Activated CD8-positive, alpha-beta T cell treated with anti-CD3 and anti-CD28 coated beads for 36 hours (primary cell): ENCODE results near the gene MKKS. TPM values are rescaled to one million over a fixed set of nuclear protein-coding genes. Genes with fewer than 3 reads are reported as not detected.

Source experiments
- ATAC-seq: fragments of 200-7000 bp; cut with Tn5 transposase; one replicate; pipeline ENCODE4 v1.10.0; 2021; ENCODE audit warnings: mild to moderate bottlenecking, moderate library complexity
- CTCF ChIA-PET: fragments of 350-600 bp; sonication (Branson Sonifier 250); formaldehyde crosslinking; loops from one replicate; lab custom pipeline; 2021; ENCODE audit warnings: antibody characterized with exemption; lab: Charles Lee
- POLR2A ChIA-PET: fragments of 350-600 bp; sonication (Branson Sonifier 250); formaldehyde crosslinking; loops from one replicate; lab custom pipeline; 2021; ENCODE audit warnings: antibody characterized with exemption; lab: Charles Lee
- DNase-seq: peaks from one replicate; pipeline ENCODE4 v3.0.0-alpha.2; 2020
- H3K27ac Mint-ChIP-seq: one replicate; pipeline ENCODE4 v1.8.0; 2021; ENCODE audit warnings: mild to moderate bottlenecking, mixed read lengths
- H3K27me3 Mint-ChIP-seq: one replicate; pipeline ENCODE4 v1.8.0; 2021; ENCODE audit warnings: mixed read lengths
- H3K36me3 Mint-ChIP-seq: one replicate; pipeline ENCODE4 v1.8.0; 2021; ENCODE audit warnings: low read depth, mixed read lengths
- H3K4me1 Mint-ChIP-seq: one replicate; pipeline ENCODE4 v1.8.0; 2021; ENCODE audit warnings: low read depth, mixed read lengths
- H3K4me3 Mint-ChIP-seq: one replicate; pipeline ENCODE4 v1.8.0; 2021; ENCODE audit warnings: mild to moderate bottlenecking, moderate library complexity, mixed read lengths
- H3K9me3 Mint-ChIP-seq: one replicate; pipeline ENCODE4 v1.8.0; 2021; ENCODE audit warnings: mixed read lengths
- intact Hi-C: fragments of 100-400 bp; cut with micrococcal nuclease; formaldehyde crosslinking; loops from one replicate; pipeline ENCODE4 v1.10.0; 2022
- total RNA-seq, 2 experiments: library from RNA; stranded (reverse); gene quantifications; one replicate each; pipeline ENCODE4 v1.2.3, GENCODE V29; 2021
- TF ChIP-seq, protein P1 (sequence below): fragments of 200-600 bp; IDR thresholded peaks from one replicate; pipeline ENCODE4 v1.8.0; 2022; ENCODE audit warnings: antibody characterized with exemption, mild to moderate bottlenecking

Gene MKKS
- total RNA-seq, 2 experiments from 2014 or later = 6.9 TPM

DNA sequence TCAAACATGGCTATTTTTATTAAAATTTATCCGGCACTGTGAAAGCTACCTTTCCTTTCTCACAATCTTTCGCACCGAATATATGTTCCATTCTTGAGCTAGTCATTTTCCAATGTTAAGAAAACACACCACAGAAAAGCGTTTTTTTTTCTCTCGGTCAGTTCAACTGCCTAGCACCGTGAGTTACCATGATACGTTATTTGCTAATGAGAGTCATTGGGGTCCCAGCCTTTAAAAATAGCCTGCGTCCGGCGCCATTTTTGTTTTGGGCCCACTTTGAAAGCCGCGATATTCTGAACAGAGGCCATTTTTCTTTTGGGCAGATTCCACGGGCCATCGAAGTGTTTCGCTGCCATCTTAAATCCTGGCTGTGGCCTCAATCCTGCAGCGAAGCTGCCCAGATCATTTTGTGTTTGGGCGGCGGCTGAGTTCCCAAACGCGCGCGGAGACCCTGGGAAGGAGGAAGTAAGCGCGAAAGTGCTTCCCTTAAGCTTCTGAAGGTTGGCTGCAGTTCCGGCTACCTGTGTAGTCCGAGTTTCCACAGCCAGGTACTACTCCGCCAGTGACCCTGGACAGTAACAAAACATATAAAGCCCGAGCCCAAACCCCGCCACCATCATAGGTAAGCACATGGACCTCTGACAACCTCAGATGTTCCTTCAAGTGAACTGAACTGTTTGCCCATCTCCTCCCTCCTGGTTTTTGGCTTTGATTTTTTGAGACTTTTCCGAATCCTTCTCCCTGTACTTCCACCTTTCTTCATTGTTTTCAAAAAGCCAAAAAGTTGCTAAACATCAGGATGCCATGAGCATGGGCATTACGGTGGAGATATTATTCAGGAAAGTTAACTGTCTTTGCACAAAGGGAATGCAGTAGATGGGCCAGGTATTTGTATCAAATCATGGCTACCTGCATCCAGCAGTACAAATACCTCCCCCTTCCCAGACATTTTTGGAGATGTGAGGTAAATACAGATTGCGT is 1.1 kb upstream of the MKKS start, which contains the start of gene SLX4IP:
Gene SLX4IP, plus strand, starts transcription at position 474 of the 981 bp plus-strand sequence. CDS start 22,900 bp downstream, outside the sequence.
- DNase-seq (peak; percentile 90), ATAC-seq (peak; percentile 60)
- ChIA-PET POLR2A (interaction anchor here (0.6 to 1.7 kb wide), 12 partner anchors 9 to 338 kb away, joined by 3 to 7 read pairs (median 4); no protein-coding TSS in a partner anchor), CTCF (interaction anchor here (1.2 to 2.2 kb wide), 4 partner anchors 9 to 457 kb away, joined by 3 to 7 read pairs (median 5); no protein-coding TSS in a partner anchor)
- Mint-ChIP-seq H3K36me3 (peaks cover 9% of the 10 kb centered on the region), H3K4me1 (peaks cover 45% of the 10 kb centered on the region), H3K9me3 (no peaks in the 10 kb centered on the region), H3K27me3 (no peaks in the 10 kb centered on the region), H3K4me3 (peak within 1 kb of the TSS; percentile 81), H3K27ac (peak within 1 kb of the TSS; percentile 94)
- intact Hi-C loops = loop anchor here (2.0 to 5.0 kb wide), 2 partner anchors 84 to 237 kb away; partner anchors contain the start of gene JAG1
- TF ChIP-seq, protein P1, sequence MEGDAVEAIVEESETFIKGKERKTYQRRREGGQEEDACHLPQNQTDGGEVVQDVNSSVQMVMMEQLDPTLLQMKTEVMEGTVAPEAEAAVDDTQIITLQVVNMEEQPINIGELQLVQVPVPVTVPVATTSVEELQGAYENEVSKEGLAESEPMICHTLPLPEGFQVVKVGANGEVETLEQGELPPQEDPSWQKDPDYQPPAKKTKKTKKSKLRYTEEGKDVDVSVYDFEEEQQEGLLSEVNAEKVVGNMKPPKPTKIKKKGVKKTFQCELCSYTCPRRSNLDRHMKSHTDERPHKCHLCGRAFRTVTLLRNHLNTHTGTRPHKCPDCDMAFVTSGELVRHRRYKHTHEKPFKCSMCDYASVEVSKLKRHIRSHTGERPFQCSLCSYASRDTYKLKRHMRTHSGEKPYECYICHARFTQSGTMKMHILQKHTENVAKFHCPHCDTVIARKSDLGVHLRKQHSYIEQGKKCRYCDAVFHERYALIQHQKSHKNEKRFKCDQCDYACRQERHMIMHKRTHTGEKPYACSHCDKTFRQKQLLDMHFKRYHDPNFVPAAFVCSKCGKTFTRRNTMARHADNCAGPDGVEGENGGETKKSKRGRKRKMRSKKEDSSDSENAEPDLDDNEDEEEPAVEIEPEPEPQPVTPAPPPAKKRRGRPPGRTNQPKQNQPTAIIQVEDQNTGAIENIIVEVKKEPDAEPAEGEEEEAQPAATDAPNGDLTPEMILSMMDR = no peak

DNA sequence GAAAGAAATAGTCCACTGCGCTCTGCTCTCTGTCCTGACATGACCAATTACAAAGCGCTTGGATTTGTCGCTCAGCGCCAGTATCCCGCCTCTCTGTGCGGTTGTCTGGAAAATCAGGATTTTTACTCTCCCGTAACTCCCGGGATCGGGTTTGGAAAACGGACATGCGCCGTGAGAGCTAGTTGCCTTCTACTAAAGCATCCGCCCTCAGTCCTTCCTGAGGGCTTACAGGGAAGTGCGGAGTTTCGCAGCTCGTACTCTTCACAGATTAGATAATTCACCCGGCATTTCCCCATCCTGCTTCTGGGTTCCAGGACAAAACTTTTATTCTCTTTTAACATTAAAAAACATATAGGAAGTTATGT is 427 bp upstream of the MKKS start:
- TF ChIP-seq, protein P1 = no peak
- Mint-ChIP-seq H3K4me1 (peaks cover 50% of the 10 kb centered on the region), H3K9me3 (no peaks in the 10 kb centered on the region), H3K4me3 (peak overlapping the region; percentile 81), H3K36me3 (peaks cover 9% of the 10 kb centered on the region), H3K27me3 (no peaks in the 10 kb centered on the region), H3K27ac (peak overlapping the region; percentile 94)
- POLR2A ChIA-PET = interaction anchor here (0.7 to 1.7 kb wide), 12 partner anchors 8 to 337 kb away, joined by 3 to 7 read pairs (median 4); no protein-coding TSS in a partner anchor
- ATAC-seq = peak; percentile 53
- intact Hi-C loops = loop anchor here (2.0 to 5.0 kb wide), 2 partner anchors 84 to 238 kb away; partner anchors contain the start of gene JAG1
- peak; percentile 79 for DNase-seq
- CTCF ChIA-PET = interaction anchor here (1.2 to 2.2 kb wide), 4 partner anchors 10 to 456 kb away, joined by 3 to 7 read pairs (median 5); no protein-coding TSS in a partner anchor

GRCh38 chr20:10433014-10433622 is 904 bp downstream of the MKKS start:
- DNase-seq (no peak), ATAC-seq (peak; percentile 0)
- TF ChIP-seq, protein P1 = no peak
- Mint-ChIP-seq H3K9me3 (no peaks in the 10 kb centered on the region), H3K4me1 (peaks cover 59% of the 10 kb centered on the region), H3K4me3 (peak overlapping the region; percentile 81), H3K27ac (peak overlapping the region; percentile 94), H3K36me3 (peaks cover 7% of the 10 kb centered on the region), H3K27me3 (no peaks in the 10 kb centered on the region)
- intact Hi-C loops = loop anchor here (5.0 kb wide), 1 partner anchor 239 kb away; the partner anchor contains the start of gene JAG1
- ChIA-PET CTCF (interaction anchor here (1.5 kb wide), 1 partner anchor 455 kb away, joined by 5 read pairs; no protein-coding TSS in a partner anchor), POLR2A (interaction anchor here (0.6 to 1.6 kb wide), 3 partner anchors 19 to 171 kb away, joined by 3 read pairs; no protein-coding TSS in a partner anchor)

- TF ChIP-seq, protein P1 = no peak
- no peak overlapping the region for H3K27ac Mint-ChIP-seq
- no peak for DNase-seq
- peaks cover 57% of the 10 kb centered on the region for H3K4me1 Mint-ChIP-seq
- H3K27me3 Mint-ChIP-seq = no peaks in the 10 kb centered on the region
- no peaks in the 10 kb centered on the region for H3K9me3 Mint-ChIP-seq
- ATAC-seq = no peak
- H3K36me3 Mint-ChIP-seq = peaks cover 7% of the 10 kb centered on the region
- H3K4me3 Mint-ChIP-seq = peak overlapping the region; percentile 36
- CTCF ChIA-PET = no interaction called here
- POLR2A ChIA-PET = no interaction called here
- intact Hi-C loops = loop anchor here (5.0 kb wide), 1 partner anchor 240 kb away; the partner anchor contains the start of gene JAG1
These were observed 1.9 kb downstream of the MKKS start for GRCh38 chr20:10432079-10432478.
